ENCODE data around the gene LAMP1. TPM values are rescaled to one million over a fixed set of nuclear protein-coding genes. Genes with fewer than 3 reads are reported as not detected.

Gene LAMP1
- total and polyA plus RNA-seq, 4 donors = 98.0 to 154 (median 132) TPM

- no peaks in the 10 kb centered on the region for H3K36me3 ChIP-seq (ENCODE audit: control insufficient read depth, insufficient read depth, low read length)
- H3K4me3 ChIP-seq (ENCODE audit: low read depth, low read length) = no peak overlapping the region
- peaks cover 8% of the 10 kb centered on the region for H3K4me1 ChIP-seq (ENCODE audit: control insufficient read depth, insufficient read depth, low read length)
- WGBS (ENCODE audit: insufficient coverage) = 25% methylated on average over 21 of the region's 22 CpGs
- peak in 1 of 6 donors; percentile 13 for DNase-seq (ENCODE audit: low read depth in 4 of 6, low spot score in 6 of 6)
- peaks cover 12% of the 10 kb centered on the region for H3K27me3 ChIP-seq (ENCODE audit: control insufficient read depth, insufficient read depth, low read length)
- H3K9me3 ChIP-seq (ENCODE audit: control insufficient read depth, insufficient read depth, low read length) = no peaks in the 10 kb centered on the region
- no peak overlapping the region for H3K27ac ChIP-seq (ENCODE audit: low read depth, low read length)
These were observed 4.8 kb upstream of the LAMP1 start for GRCh38 chr13:113292021-113292862.

- H3K27ac ChIP-seq (ENCODE audit: low read depth, low read length) = no peak overlapping the region
- 48% methylated on average over 4 of the region's 9 CpGs for WGBS (ENCODE audit: insufficient coverage)
- H3K4me1 ChIP-seq (ENCODE audit: control insufficient read depth, insufficient read depth, low read length) = peaks cover 17% of the 10 kb centered on the region
- DNase-seq (ENCODE audit: low read depth in 4 of 6, low spot score in 6 of 6) = no peak
- H3K36me3 ChIP-seq (ENCODE audit: control insufficient read depth, insufficient read depth, low read length) = no peaks in the 10 kb centered on the region
- H3K9me3 ChIP-seq (ENCODE audit: control insufficient read depth, insufficient read depth, low read length) = no peaks in the 10 kb centered on the region
- no peak overlapping the region for H3K4me3 ChIP-seq (ENCODE audit: low read depth, low read length)
- peaks cover 12% of the 10 kb centered on the region for H3K27me3 ChIP-seq (ENCODE audit: control insufficient read depth, insufficient read depth, low read length)
These were observed 3.4 kb upstream of the LAMP1 start for GRCh38 chr13:113293686-113294085.

GRCh38 chr13:113295776-113296175, 1.3 kb upstream of the LAMP1 start:
- no peak overlapping the region for H3K27ac ChIP-seq (ENCODE audit: low read depth, low read length)
- peaks cover 7% of the 10 kb centered on the region for H3K27me3 ChIP-seq (ENCODE audit: control insufficient read depth, insufficient read depth, low read length)
- WGBS (ENCODE audit: insufficient coverage) = 85% methylated on average over 3 of the region's 6 CpGs
- no peaks in the 10 kb centered on the region for H3K9me3 ChIP-seq (ENCODE audit: control insufficient read depth, insufficient read depth, low read length)
- no peaks in the 10 kb centered on the region for H3K36me3 ChIP-seq (ENCODE audit: control insufficient read depth, insufficient read depth, low read length)
- H3K4me3 ChIP-seq (ENCODE audit: low read depth, low read length) = no peak overlapping the region
- peaks cover 20% of the 10 kb centered on the region for H3K4me1 ChIP-seq (ENCODE audit: control insufficient read depth, insufficient read depth, low read length)
- DNase-seq (ENCODE audit: low read depth in 4 of 6, low spot score in 6 of 6) = no peak

- Histone ChIP-seq H3K27me3 (ENCODE audit: control insufficient read depth, insufficient read depth, low read length) (peaks cover under 1% of the 10 kb centered on the region), H3K4me1 (ENCODE audit: control insufficient read depth, insufficient read depth, low read length) (peaks cover 20% of the 10 kb centered on the region), H3K27ac (ENCODE audit: low read depth, low read length) (no peak overlapping the region), H3K36me3 (ENCODE audit: control insufficient read depth, insufficient read depth, low read length) (peaks cover 4% of the 10 kb centered on the region), H3K9me3 (ENCODE audit: control insufficient read depth, insufficient read depth, low read length) (no peaks in the 10 kb centered on the region), H3K4me3 (ENCODE audit: low read depth, low read length) (peak overlapping the region; percentile 71)
- peak in 1 of 6 donors; percentile 1 for DNase-seq (ENCODE audit: low read depth in 4 of 6, low spot score in 6 of 6)
- under 1% methylated on average over 54 of the region's 58 CpGs for WGBS (ENCODE audit: insufficient coverage)
These were observed 467 bp downstream of the LAMP1 start for GRCh38 chr13:113297370-113298042.

GRCh38 chr13:113298043-113298945, 1.3 kb downstream of the LAMP1 start:
- WGBS (ENCODE audit: insufficient coverage) = 60% methylated on average over 12 of the region's 19 CpGs
- H3K27me3 ChIP-seq (ENCODE audit: control insufficient read depth, insufficient read depth, low read length) = no peaks in the 10 kb centered on the region
- H3K27ac ChIP-seq (ENCODE audit: low read depth, low read length) = no peak overlapping the region
- H3K4me1 ChIP-seq (ENCODE audit: control insufficient read depth, insufficient read depth, low read length) = peaks cover 20% of the 10 kb centered on the region
- no peaks in the 10 kb centered on the region for H3K9me3 ChIP-seq (ENCODE audit: control insufficient read depth, insufficient read depth, low read length)
- peaks cover 6% of the 10 kb centered on the region for H3K36me3 ChIP-seq (ENCODE audit: control insufficient read depth, insufficient read depth, low read length)
- peak overlapping the region; percentile 71 for H3K4me3 ChIP-seq (ENCODE audit: low read depth, low read length)
- no peak for DNase-seq (ENCODE audit: low read depth in 4 of 6, low spot score in 6 of 6)

GRCh38 chr13:113299951-113300350, 2.9 kb downstream of the LAMP1 start:
- H3K4me1 ChIP-seq (ENCODE audit: control insufficient read depth, insufficient read depth, low read length) = peaks cover 20% of the 10 kb centered on the region
- 96% methylated on average over 4 of the region's 7 CpGs for WGBS (ENCODE audit: insufficient coverage)
- H3K27me3 ChIP-seq (ENCODE audit: control insufficient read depth, insufficient read depth, low read length) = no peaks in the 10 kb centered on the region
- H3K36me3 ChIP-seq (ENCODE audit: control insufficient read depth, insufficient read depth, low read length) = peaks cover 6% of the 10 kb centered on the region
- no peak overlapping the region for H3K4me3 ChIP-seq (ENCODE audit: low read depth, low read length)
- DNase-seq (ENCODE audit: low read depth in 4 of 6, low spot score in 6 of 6) = no peak
- H3K27ac ChIP-seq (ENCODE audit: low read depth, low read length) = no peak overlapping the region
- no peaks in the 10 kb centered on the region for H3K9me3 ChIP-seq (ENCODE audit: control insufficient read depth, insufficient read depth, low read length)

GRCh38 chr13:113302986-113303385, 5.9 kb downstream of the LAMP1 start:
- Histone ChIP-seq H3K4me3 (ENCODE audit: low read depth, low read length) (no peak overlapping the region), H3K9me3 (ENCODE audit: control insufficient read depth, insufficient read depth, low read length) (no peaks in the 10 kb centered on the region), H3K27ac (ENCODE audit: low read depth, low read length) (no peak overlapping the region), H3K4me1 (ENCODE audit: control insufficient read depth, insufficient read depth, low read length) (peaks cover 6% of the 10 kb centered on the region), H3K27me3 (ENCODE audit: control insufficient read depth, insufficient read depth, low read length) (no peaks in the 10 kb centered on the region), H3K36me3 (ENCODE audit: control insufficient read depth, insufficient read depth, low read length) (peaks cover 13% of the 10 kb centered on the region)
- 94% methylated on average over 7 of the region's 7 CpGs for WGBS (ENCODE audit: insufficient coverage)
- DNase-seq (ENCODE audit: low read depth in 4 of 6, low spot score in 6 of 6) = no peak

GRCh38 chr13:113304121-113304520, 7.1 kb downstream of the LAMP1 start:
- no peak for DNase-seq (ENCODE audit: low read depth in 4 of 6, low spot score in 6 of 6)
- no peaks in the 10 kb centered on the region for H3K4me1 ChIP-seq (ENCODE audit: control insufficient read depth, insufficient read depth, low read length)
- peaks cover 13% of the 10 kb centered on the region for H3K36me3 ChIP-seq (ENCODE audit: control insufficient read depth, insufficient read depth, low read length)
- no peaks in the 10 kb centered on the region for H3K27me3 ChIP-seq (ENCODE audit: control insufficient read depth, insufficient read depth, low read length)
- no peak overlapping the region for H3K27ac ChIP-seq (ENCODE audit: low read depth, low read length)
- no peak overlapping the region for H3K4me3 ChIP-seq (ENCODE audit: low read depth, low read length)
- WGBS (ENCODE audit: insufficient coverage) = 96% methylated on average over 4 of the region's 7 CpGs
- H3K9me3 ChIP-seq (ENCODE audit: control insufficient read depth, insufficient read depth, low read length) = no peaks in the 10 kb centered on the region

- Histone ChIP-seq H3K9me3 (ENCODE audit: control insufficient read depth, insufficient read depth, low read length) (no peaks in the 10 kb centered on the region), H3K27me3 (ENCODE audit: control insufficient read depth, insufficient read depth, low read length) (no peaks in the 10 kb centered on the region), H3K36me3 (ENCODE audit: control insufficient read depth, insufficient read depth, low read length) (peaks cover 20% of the 10 kb centered on the region), H3K4me1 (ENCODE audit: control insufficient read depth, insufficient read depth, low read length) (no peaks in the 10 kb centered on the region), H3K27ac (ENCODE audit: low read depth, low read length) (no peak overlapping the region), H3K4me3 (ENCODE audit: low read depth, low read length) (no peak overlapping the region)
- no peak for DNase-seq (ENCODE audit: low read depth in 4 of 6, low spot score in 6 of 6)
- WGBS (ENCODE audit: insufficient coverage) = 96% methylated on average over 5 of the region's 7 CpGs
These were observed 8.2 kb downstream of the LAMP1 start for GRCh38 chr13:113305208-113305607.
